ENCODE measurements around the gene ATXN1. TPM values are rescaled to one million over a fixed set of nuclear protein-coding genes. Genes with fewer than 3 reads are reported as not detected.
A peak's percentile ranks its signal among the peaks of the same experiment; 100 is the strongest.

The ATXN1 gene
- total RNA-seq, 1 donor from 2014 or later = 15.5 TPM

- H3K27ac Mint-ChIP-seq (ENCODE audit: unreplicated experiment) = no peak overlapping the region
- peaks cover 5% of the 10 kb centered on the region for H3K27me3 Mint-ChIP-seq (ENCODE audit: unreplicated experiment)
- H3K36me3 Mint-ChIP-seq (ENCODE audit: unreplicated experiment) = peaks cover 4% of the 10 kb centered on the region
- H3K4me1 Mint-ChIP-seq (ENCODE audit: low read depth, unreplicated experiment) = peaks cover 32% of the 10 kb centered on the region
- DNase-seq = peak; percentile 80
- TF ChIP-seq CTCF (IDR thresholded peaks at IDR 0.05; ENCODE audit: partially characterized antibody, unreplicated experiment) = peak; percentile 86
- peaks cover 11% of the 10 kb centered on the region for H3K9me3 Mint-ChIP-seq (ENCODE audit: unreplicated experiment)
- H3K4me3 Mint-ChIP-seq (ENCODE audit: unreplicated experiment) = no peak overlapping the region
These were observed 429.1 kb downstream of the ATXN1 start for GRCh38 chr6:16332175-16332542.

GRCh38 chr6:16331384-16332174, 429.7 kb downstream of the ATXN1 start:
- peaks cover 29% of the 10 kb centered on the region for H3K4me1 Mint-ChIP-seq (ENCODE audit: low read depth, unreplicated experiment)
- peaks cover 4% of the 10 kb centered on the region for H3K36me3 Mint-ChIP-seq (ENCODE audit: unreplicated experiment)
- no peak overlapping the region for H3K4me3 Mint-ChIP-seq (ENCODE audit: unreplicated experiment)
- TF ChIP-seq CTCF (IDR thresholded peaks at IDR 0.05; ENCODE audit: partially characterized antibody, unreplicated experiment) = peak; percentile 80
- peaks cover 11% of the 10 kb centered on the region for H3K9me3 Mint-ChIP-seq (ENCODE audit: unreplicated experiment)
- DNase-seq = peak; percentile 79
- no peak overlapping the region for H3K27ac Mint-ChIP-seq (ENCODE audit: unreplicated experiment)
- H3K27me3 Mint-ChIP-seq (ENCODE audit: unreplicated experiment) = peaks cover 5% of the 10 kb centered on the region

- H3K9me3 Mint-ChIP-seq (ENCODE audit: unreplicated experiment) = peaks cover 12% of the 10 kb centered on the region
- H3K27me3 Mint-ChIP-seq (ENCODE audit: unreplicated experiment) = peaks cover 3% of the 10 kb centered on the region
- H3K4me3 Mint-ChIP-seq (ENCODE audit: unreplicated experiment) = no peak overlapping the region
- peaks cover 4% of the 10 kb centered on the region for H3K36me3 Mint-ChIP-seq (ENCODE audit: unreplicated experiment)
- peaks cover 22% of the 10 kb centered on the region for H3K4me1 Mint-ChIP-seq (ENCODE audit: low read depth, unreplicated experiment)
- no peak for TF ChIP-seq CTCF (IDR thresholded peaks at IDR 0.05; ENCODE audit: partially characterized antibody, unreplicated experiment)
- H3K27ac Mint-ChIP-seq (ENCODE audit: unreplicated experiment) = peak overlapping the region; percentile 26
- no peak for DNase-seq
These were observed 432.0 kb downstream of the ATXN1 start for GRCh38 chr6:16329233-16329632.

- H3K27ac Mint-ChIP-seq (ENCODE audit: unreplicated experiment) = peak overlapping the region; percentile 49
- no peak for DNase-seq
- H3K9me3 Mint-ChIP-seq (ENCODE audit: unreplicated experiment) = peaks cover 13% of the 10 kb centered on the region
- H3K27me3 Mint-ChIP-seq (ENCODE audit: unreplicated experiment) = peaks cover 2% of the 10 kb centered on the region
- H3K4me3 Mint-ChIP-seq (ENCODE audit: unreplicated experiment) = no peak overlapping the region
- H3K4me1 Mint-ChIP-seq (ENCODE audit: low read depth, unreplicated experiment) = peaks cover 20% of the 10 kb centered on the region
- H3K36me3 Mint-ChIP-seq (ENCODE audit: unreplicated experiment) = peaks cover 4% of the 10 kb centered on the region
- TF ChIP-seq CTCF (IDR thresholded peaks at IDR 0.05; ENCODE audit: partially characterized antibody, unreplicated experiment) = no peak
These were observed 433.4 kb downstream of the ATXN1 start for GRCh38 chr6:16327777-16328325.
